SU-DHL-6 (cell line): Measurements from ENCODE around the gene DPPA5.
"Not testable (repeated sequence)": the region's sequence is repeated elsewhere in the genome, so short reads cannot be mapped to it uniquely, and the experiment has no call there.

Experiments used
- H2AFZ ChIP-seq: fragments of 200-600 bp; sonication (generic); 2 replicates; pipeline ENCODE4 v1.6.1; 2014; ENCODE audit warnings: low read depth, mild to moderate bottlenecking, moderate library complexity, mixed read lengths, antibody characterized with exemption, low read length; ENCODE audit not compliant: severe bottlenecking
- H3F3A ChIP-seq: fragments of 200-600 bp; shearing (Covaris generic); 2 replicates; pipeline ENCODE4 v1.6.0; 2016; ENCODE audit warnings: antibody characterized with exemption, mild to moderate bottlenecking; ENCODE audit not compliant: insufficient read depth
- H3K27ac ChIP-seq: fragments of 200-600 bp; sonication (generic); 2 replicates; pipeline ENCODE4 v1.5.1; 2016; ENCODE audit warnings: low read depth, mild to moderate bottlenecking, low read length, moderate library complexity, mixed read lengths
- H3K27me3 ChIP-seq: fragments of 200-600 bp; sonication (generic), shearing (Covaris generic); 2 replicates; pipeline ENCODE4 v1.6.0; 2014; ENCODE audit warnings: mild to moderate bottlenecking, low read length
- H3K36me3 ChIP-seq: fragments of 200-600 bp; sonication (generic); 2 replicates; pipeline ENCODE4 v1.6.1; 2014; ENCODE audit warnings: mild to moderate bottlenecking, low read length, mixed read lengths
- H3K4me2 ChIP-seq: fragments of 300-600, 200-600 bp; shearing (Covaris generic), sonication (generic); 2 replicates; pipeline ENCODE4 v1.6.0; 2014; ENCODE audit warnings: low read length, low read depth, mild to moderate bottlenecking; ENCODE audit not compliant: poor library complexity, severe bottlenecking
- H3K4me3 ChIP-seq: fragments of 200-600 bp; sonication (generic); 2 replicates; pipeline ENCODE4 v1.5.1; 2014; ENCODE audit warnings: antibody characterized with exemption, low read length, mild to moderate bottlenecking, mixed read lengths; ENCODE audit not compliant: insufficient read depth, poor library complexity, severe bottlenecking
- H3K79me2 ChIP-seq: fragments of 200-600 bp; sonication (generic); 2 replicates; pipeline ENCODE4 v1.6.1; 2014; ENCODE audit warnings: mild to moderate bottlenecking, low read length, moderate library complexity; ENCODE audit not compliant: insufficient read depth
- H3K9ac ChIP-seq: fragments of 200-600 bp; sonication (generic); 2 replicates; pipeline ENCODE4 v1.7.0; 2014; ENCODE audit warnings: mild to moderate bottlenecking, low read length
- H3K9me2 ChIP-seq: fragments of 200-600 bp; sonication (generic); replicated peaks from 2 replicates; pipeline ENCODE4 v1.6.1; 2014; ENCODE audit warnings: low read length; ENCODE audit not compliant: insufficient read depth
- H3K9me3 ChIP-seq: fragments of 200-600 bp; sonication (generic); 2 replicates; pipeline ENCODE4 v1.6.1; 2014; ENCODE audit warnings: low read length, mixed read lengths; ENCODE audit not compliant: insufficient read depth
- H4K20me1 ChIP-seq: fragments of 200-600 bp; sonication (generic); 2 replicates; pipeline ENCODE4 v1.6.1; 2014; ENCODE audit warnings: low read depth, mild to moderate bottlenecking, antibody characterized with exemption, low read length, moderate library complexity, mixed read lengths
- CTCF ChIP-seq: fragments of 200-600 bp; sonication (generic); IDR thresholded peaks from one replicate; pipeline ENCODE4 v1.5.1; 2017; ENCODE audit warnings: antibody characterized with exemption, mild to moderate bottlenecking, low read length, moderate library complexity; ENCODE audit not compliant: insufficient read depth, poor library complexity, severe bottlenecking
- EZH2phosphoT487 ChIP-seq: fragments of 200-600 bp; sonication (generic), shearing (Covaris generic); conservative IDR thresholded peaks from 2 replicates; pipeline ENCODE4 v1.6.1; 2018; ENCODE audit warnings: mild to moderate bottlenecking, antibody characterized with exemption, low read length, moderate library complexity, mixed read lengths

Gene DPPA5

GRCh38 chr6:73314577-73315492, 39.2 kb downstream of the DPPA5 start:
- no peak overlapping the region for H3K27ac ChIP-seq
- H3K4me2 ChIP-seq: no peak overlapping the region
- TF ChIP-seq EZH2phosphoT487 (no peak), CTCF (no peak)
- H3K36me3 ChIP-seq: no peaks in the 10 kb centered on the region
- no peaks in the 10 kb centered on the region for H3F3A ChIP-seq
- no peaks in the 10 kb centered on the region for H3K9me2 ChIP-seq
- no peaks in the 10 kb centered on the region for H3K9me3 ChIP-seq
- H3K79me2 ChIP-seq: peaks cover under 1% of the 10 kb centered on the region; the same call in 1 of the 2 replicates
- no peak overlapping the region for H3K9ac ChIP-seq
- H4K20me1 ChIP-seq: no peaks in the 10 kb centered on the region
- H3K4me3 ChIP-seq: no peak overlapping the region
- H2AFZ ChIP-seq: no peak overlapping the region
- no peaks in the 10 kb centered on the region for H3K27me3 ChIP-seq

GRCh38 chr6:73310503-73310845, 43.6 kb downstream of the DPPA5 start:
- peak overlapping the region; percentile 67 for H3K4me2 ChIP-seq
- not testable (repeated sequence) for H3K36me3 ChIP-seq, H3K9me2 ChIP-seq, H4K20me1 ChIP-seq, H3K9me3 ChIP-seq, H3K27me3 ChIP-seq
- peaks cover 11% of the 10 kb centered on the region for H3F3A ChIP-seq
- peak overlapping the region; percentile 91 for H3K4me3 ChIP-seq
- H2AFZ ChIP-seq: peak overlapping the region; percentile 99
- peaks cover 42% of the 10 kb centered on the region for H3K79me2 ChIP-seq
- H3K27ac ChIP-seq: peak overlapping the region; percentile 71
- H3K9ac ChIP-seq: peak overlapping the region; percentile 87

GRCh38 chr6:73309785-73310502, 44.1 kb downstream of the DPPA5 start:
- H3K27ac ChIP-seq: peak overlapping the region; percentile 71
- no peaks in the 10 kb centered on the region for H3K9me3 ChIP-seq
- peak overlapping the region; percentile 91 for H3K4me3 ChIP-seq
- H3K9ac ChIP-seq: peak overlapping the region; percentile 87
- H3K36me3 ChIP-seq: no peaks in the 10 kb centered on the region
- H3K9me2 ChIP-seq: no peaks in the 10 kb centered on the region
- TF ChIP-seq EZH2phosphoT487: no peak
- TF ChIP-seq CTCF: peak; percentile 79
- no peaks in the 10 kb centered on the region for H4K20me1 ChIP-seq
- H3F3A ChIP-seq: peaks cover 11% of the 10 kb centered on the region
- peak overlapping the region; percentile 67 for H3K4me2 ChIP-seq
- peaks cover 47% of the 10 kb centered on the region for H3K79me2 ChIP-seq
- no peaks in the 10 kb centered on the region for H3K27me3 ChIP-seq
- peak overlapping the region; percentile 99 for H2AFZ ChIP-seq

GRCh38 chr6:73309535-73309784, 44.6 kb downstream of the DPPA5 start:
- Histone ChIP-seq H3F3A (peaks cover 13% of the 10 kb centered on the region), H3K27ac (peak overlapping the region; percentile 71), H3K4me3 (peak overlapping the region; percentile 91), H3K27me3 (no peaks in the 10 kb centered on the region), H3K4me2 (peak overlapping the region; percentile 67), H3K9me2 (no peaks in the 10 kb centered on the region), H3K9me3 (no peaks in the 10 kb centered on the region), H2AFZ (peak overlapping the region; percentile 99), H3K36me3 (peaks cover 4% of the 10 kb centered on the region; the same call in 1 of the 2 replicates), H4K20me1 (no peaks in the 10 kb centered on the region), H3K9ac (peak overlapping the region; percentile 87), H3K79me2 (peaks cover 52% of the 10 kb centered on the region)
- TF ChIP-seq EZH2phosphoT487 (no peak), CTCF (no peak)
